Measurements from ENCODE around the gene LILRB5.
A peak's percentile ranks its signal among the peaks of the same experiment; 100 is the strongest.
"Not testable (repeated sequence)": the region's sequence is repeated elsewhere in the genome, so short reads cannot be mapped to it uniquely, and the experiment has no call there.

LILRB5 gene

GRCh38 chr19:54218960-54219661 is 38.0 kb downstream of the LILRB5 start:
- no peaks in the 10 kb centered on the region for H3K9me3 Mint-ChIP-seq
- peaks cover 17% of the 10 kb centered on the region for H3K27me3 Mint-ChIP-seq
- H3K4me3 Mint-ChIP-seq, result no peak overlapping the region
- peaks cover 19% of the 10 kb centered on the region for H3K36me3 Mint-ChIP-seq (ENCODE audit: low read depth)
- no peak overlapping the region for H3K27ac Mint-ChIP-seq
- no peaks in the 10 kb centered on the region for H3K4me1 Mint-ChIP-seq (ENCODE audit: low read depth)
- DNase-seq, result no peak

- H3K36me3 Mint-ChIP-seq (ENCODE audit: low read depth), result peaks cover 22% of the 10 kb centered on the region
- no peak for DNase-seq
- H3K4me3 Mint-ChIP-seq, result no peak overlapping the region
- no peaks in the 10 kb centered on the region for H3K4me1 Mint-ChIP-seq (ENCODE audit: low read depth)
- H3K27me3 Mint-ChIP-seq, result peaks cover 12% of the 10 kb centered on the region
- H3K9me3 Mint-ChIP-seq, result no peaks in the 10 kb centered on the region
- H3K27ac Mint-ChIP-seq, result no peak overlapping the region
Measured at GRCh38 chr19:54218259-54218658, 38.8 kb downstream of the LILRB5 start.

- H3K36me3 Mint-ChIP-seq (ENCODE audit: low read depth), result peaks cover 28% of the 10 kb centered on the region
- not testable (repeated sequence) for H3K4me1 Mint-ChIP-seq (ENCODE audit: low read depth); H3K27me3 Mint-ChIP-seq; H3K4me3 Mint-ChIP-seq; DNase-seq; H3K27ac Mint-ChIP-seq; H3K9me3 Mint-ChIP-seq
Measured at GRCh38 chr19:54217517-54218247, 39.4 kb downstream of the LILRB5 start.

- DNase-seq, result no peak
- Mint-ChIP-seq H3K36me3 (ENCODE audit: low read depth) (peaks cover 29% of the 10 kb centered on the region), H3K4me3 (no peak overlapping the region), H3K4me1 (ENCODE audit: low read depth) (no peaks in the 10 kb centered on the region), H3K9me3 (no peaks in the 10 kb centered on the region), H3K27me3 (peaks cover 3% of the 10 kb centered on the region), H3K27ac (peak overlapping the region; percentile 29)
Measured at GRCh38 chr19:54216869-54217268, 40.2 kb downstream of the LILRB5 start.

GRCh38 chr19:54214734-54215133 is 42.3 kb downstream of the LILRB5 start:
- not testable (repeated sequence) for H3K27me3 Mint-ChIP-seq, H3K9me3 Mint-ChIP-seq, H3K4me3 Mint-ChIP-seq, DNase-seq, H3K27ac Mint-ChIP-seq
- H3K36me3 Mint-ChIP-seq (ENCODE audit: low read depth), result peaks cover 40% of the 10 kb centered on the region
- peaks cover 17% of the 10 kb centered on the region for H3K4me1 Mint-ChIP-seq (ENCODE audit: low read depth)

- not testable (repeated sequence) for H3K27me3 Mint-ChIP-seq, H3K4me3 Mint-ChIP-seq, DNase-seq, H3K27ac Mint-ChIP-seq, H3K9me3 Mint-ChIP-seq
- Mint-ChIP-seq H3K36me3 (ENCODE audit: low read depth) (peaks cover 40% of the 10 kb centered on the region), H3K4me1 (ENCODE audit: low read depth) (peaks cover 22% of the 10 kb centered on the region)
Measured at GRCh38 chr19:54214217-54214616, 42.9 kb downstream of the LILRB5 start.

GRCh38 chr19:54211235-54211634 is 45.8 kb downstream of the LILRB5 start:
- Mint-ChIP-seq H3K4me3 (peak overlapping the region; percentile 13), H3K9me3 (no peaks in the 10 kb centered on the region), H3K27me3 (no peaks in the 10 kb centered on the region), H3K4me1 (ENCODE audit: low read depth) (peaks cover 52% of the 10 kb centered on the region), H3K27ac (peak overlapping the region; percentile 99), H3K36me3 (ENCODE audit: low read depth) (peaks cover 56% of the 10 kb centered on the region)
- peak; percentile 32 for DNase-seq

GRCh38 chr19:54209811-54210494 is 47.1 kb downstream of the LILRB5 start:
- Mint-ChIP-seq H3K4me1 (ENCODE audit: low read depth) (peaks cover 65% of the 10 kb centered on the region), H3K27me3 (no peaks in the 10 kb centered on the region), H3K4me3 (peak overlapping the region; percentile 13), H3K36me3 (ENCODE audit: low read depth) (peaks cover 65% of the 10 kb centered on the region), H3K9me3 (no peaks in the 10 kb centered on the region), H3K27ac (peak overlapping the region; percentile 99)
- DNase-seq, result peak; percentile 57

GRCh38 chr19:54209058-54209810 is 47.8 kb downstream of the LILRB5 start:
- peak overlapping the region; percentile 13 for H3K4me3 Mint-ChIP-seq

GRCh38 chr19:54208784-54209057 is 48.4 kb downstream of the LILRB5 start:
- peaks cover 77% of the 10 kb centered on the region for H3K4me1 Mint-ChIP-seq (ENCODE audit: low read depth)
- no peaks in the 10 kb centered on the region for H3K27me3 Mint-ChIP-seq
- peaks cover 75% of the 10 kb centered on the region for H3K36me3 Mint-ChIP-seq (ENCODE audit: low read depth)
- peak; percentile 69 for DNase-seq
- H3K4me3 Mint-ChIP-seq, result peak overlapping the region; percentile 90
- no peaks in the 10 kb centered on the region for H3K9me3 Mint-ChIP-seq
- peak overlapping the region; percentile 99 for H3K27ac Mint-ChIP-seq

More at GRCh38 chr19:54209058-54209810, 47.8 kb downstream of the LILRB5 start:
- Mint-ChIP-seq H3K4me1 (ENCODE audit: low read depth) (peaks cover 72% of the 10 kb centered on the region), H3K27ac (peak overlapping the region; percentile 99), H3K27me3 (no peaks in the 10 kb centered on the region), H3K9me3 (no peaks in the 10 kb centered on the region), H3K36me3 (ENCODE audit: low read depth) (peaks cover 72% of the 10 kb centered on the region)
- peak; percentile 65 for DNase-seq

- Mint-ChIP-seq H3K9me3 (no peaks in the 10 kb centered on the region), H3K36me3 (ENCODE audit: low read depth) (peaks cover 78% of the 10 kb centered on the region), H3K4me1 (ENCODE audit: low read depth) (peaks cover 83% of the 10 kb centered on the region)
Measured at GRCh38 chr19:54207983-54208783, 48.9 kb downstream of the LILRB5 start.

GRCh38 chr19:54207676-54207982 is 49.4 kb downstream of the LILRB5 start:
- H3K36me3 Mint-ChIP-seq (ENCODE audit: low read depth), result peaks cover 78% of the 10 kb centered on the region

More at GRCh38 chr19:54207983-54208783, 48.9 kb downstream of the LILRB5 start:
- Mint-ChIP-seq H3K27ac (peak overlapping the region; percentile 99), H3K27me3 (no peaks in the 10 kb centered on the region), H3K4me3 (peak overlapping the region; percentile 90)
- DNase-seq, result peak; percentile 72

GRCh38 chr19:54207193-54207592 is 49.9 kb downstream of the LILRB5 start:
- DNase-seq, H3K27me3 Mint-ChIP-seq, H3K9me3 Mint-ChIP-seq: not testable (repeated sequence)
- Mint-ChIP-seq H3K4me1 (ENCODE audit: low read depth) (peaks cover 92% of the 10 kb centered on the region), H3K4me3 (peak overlapping the region; percentile 90), H3K27ac (peak overlapping the region; percentile 99), H3K36me3 (ENCODE audit: low read depth) (peaks cover 82% of the 10 kb centered on the region)

More at GRCh38 chr19:54207676-54207982, 49.4 kb downstream of the LILRB5 start:
- H3K4me3 Mint-ChIP-seq, result peak overlapping the region; percentile 90
- peaks cover 88% of the 10 kb centered on the region for H3K4me1 Mint-ChIP-seq (ENCODE audit: low read depth)
- peak overlapping the region; percentile 99 for H3K27ac Mint-ChIP-seq
- H3K9me3 Mint-ChIP-seq, result no peaks in the 10 kb centered on the region
- no peaks in the 10 kb centered on the region for H3K27me3 Mint-ChIP-seq
- no peak for DNase-seq

GRCh38 chr19:54206831-54207177 is 50.3 kb downstream of the LILRB5 start:
- peak overlapping the region; percentile 99 for H3K27ac Mint-ChIP-seq
- DNase-seq, result peak; percentile 31
- peaks cover 93% of the 10 kb centered on the region for H3K4me1 Mint-ChIP-seq (ENCODE audit: low read depth)
- H3K27me3 Mint-ChIP-seq, result no peaks in the 10 kb centered on the region
- peak overlapping the region; percentile 90 for H3K4me3 Mint-ChIP-seq
- peaks cover 86% of the 10 kb centered on the region for H3K36me3 Mint-ChIP-seq (ENCODE audit: low read depth)
- no peaks in the 10 kb centered on the region for H3K9me3 Mint-ChIP-seq
